ENCODE measurements around the gene GABARAPL2.
"Not testable (repeated sequence)": the region's sequence is repeated elsewhere in the genome, so short reads cannot be mapped to it uniquely, and the experiment has no call there.

Gene GABARAPL2

DNA sequence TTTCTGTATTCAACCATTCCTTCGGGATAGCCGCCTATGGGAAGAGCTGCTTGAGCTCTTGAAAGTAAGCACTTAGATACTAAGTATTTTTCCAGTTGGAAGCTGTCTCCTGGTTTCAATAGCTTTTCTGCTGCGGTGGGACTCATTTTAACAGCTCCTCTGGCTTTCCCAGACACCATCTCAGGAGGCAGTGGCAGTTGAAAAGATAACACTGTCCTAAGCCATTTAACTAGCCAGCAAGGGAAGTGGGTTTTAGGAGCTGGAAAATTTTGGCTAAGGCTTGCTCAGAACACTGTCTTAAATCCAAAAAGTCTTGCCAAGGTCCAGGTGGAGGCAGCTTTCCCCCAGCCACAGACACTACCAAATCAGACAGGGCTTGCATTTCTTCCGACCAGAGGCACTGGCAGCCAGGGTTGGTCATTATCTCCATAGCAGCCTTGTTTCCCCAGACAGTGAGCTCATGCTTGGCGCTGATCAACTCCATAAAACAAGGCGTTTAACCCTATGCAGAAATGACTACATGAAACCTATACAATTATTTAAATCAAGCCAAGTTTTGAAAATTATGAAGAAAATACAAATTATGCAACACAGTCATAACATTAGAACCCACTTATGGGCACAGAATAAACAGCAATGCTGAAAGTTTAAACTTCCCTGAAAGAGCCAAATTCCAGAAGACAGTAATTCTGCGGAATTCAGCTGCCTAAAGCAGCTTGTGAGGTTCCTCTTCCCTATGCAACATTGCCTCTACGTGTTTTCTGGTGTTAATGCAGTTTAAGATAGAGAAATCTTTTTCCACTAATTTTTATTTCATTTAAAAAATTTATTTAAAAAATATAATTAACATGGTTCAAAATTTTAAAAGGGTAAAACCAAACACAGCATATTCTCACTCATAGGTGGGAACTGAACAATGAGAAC, 25.0 kb downstream of the GABARAPL2 start:
- peaks cover 53% of the 10 kb centered on the region for H3K36me3 Mint-ChIP-seq (ENCODE audit: low read depth)
- peaks cover 5% of the 10 kb centered on the region for H3K4me1 Mint-ChIP-seq (ENCODE audit: low read depth)
- H3K27ac Mint-ChIP-seq: peak overlapping the region; percentile 37
- no peak overlapping the region for H3K4me3 Mint-ChIP-seq
- H3K27me3 Mint-ChIP-seq: no peaks in the 10 kb centered on the region
- intact Hi-C loops (cut with micrococcal nuclease): no loop called here
- H3K9me3 Mint-ChIP-seq: no peaks in the 10 kb centered on the region

- H3K4me3 Mint-ChIP-seq; H3K4me1 Mint-ChIP-seq (ENCODE audit: low read depth); H3K27ac Mint-ChIP-seq; intact Hi-C loops (cut with micrococcal nuclease); H3K9me3 Mint-ChIP-seq; H3K27me3 Mint-ChIP-seq: not testable (repeated sequence)
- H3K36me3 Mint-ChIP-seq (ENCODE audit: low read depth): peaks cover 54% of the 10 kb centered on the region
These were observed 25.7 kb downstream of the GABARAPL2 start for GRCh38 chr16:75591927-75592326.

DNA sequence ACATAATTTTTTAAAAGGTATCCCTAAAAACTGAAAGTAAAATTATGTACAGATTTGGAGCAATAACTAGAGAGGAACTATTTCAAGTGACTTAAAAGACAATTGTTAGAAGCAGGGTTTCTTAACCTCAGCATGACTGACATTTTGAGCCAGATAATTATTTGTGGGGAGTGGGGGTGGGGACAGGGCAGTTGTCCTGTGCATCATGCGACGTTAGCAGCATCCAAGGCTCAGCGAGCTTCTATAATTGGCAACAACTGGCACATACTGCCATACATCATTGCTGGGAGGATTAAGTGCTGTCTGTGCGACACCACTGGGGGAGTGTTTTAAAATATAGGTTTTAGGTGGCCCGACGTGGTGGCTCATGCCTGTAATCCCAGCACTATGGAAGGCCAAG, 27.1 kb downstream of the GABARAPL2 start:
- Mint-ChIP-seq H3K36me3 (ENCODE audit: low read depth) (peaks cover 66% of the 10 kb centered on the region), H3K4me1 (ENCODE audit: low read depth) (peaks cover 5% of the 10 kb centered on the region)

GRCh38 chr16:75593825-75594820, 27.9 kb downstream of the GABARAPL2 start:
- H3K4me3 Mint-ChIP-seq: no peak overlapping the region
- intact Hi-C loops (cut with micrococcal nuclease): no loop called here

More for the DNA sequence above, 27.1 kb downstream of the GABARAPL2 start:
- intact Hi-C loops (cut with micrococcal nuclease): no loop called here
- Mint-ChIP-seq H3K27ac (no peak overlapping the region), H3K27me3 (no peaks in the 10 kb centered on the region), H3K9me3 (no peaks in the 10 kb centered on the region), H3K4me3 (no peak overlapping the region)

GRCh38 chr16:75599452-75600277, 33.5 kb downstream of the GABARAPL2 start:
- intact Hi-C loops (cut with micrococcal nuclease): no loop called here
- no peak overlapping the region for H3K4me3 Mint-ChIP-seq
- no peak overlapping the region for H3K27ac Mint-ChIP-seq
- H3K36me3 Mint-ChIP-seq (ENCODE audit: low read depth): peaks cover 86% of the 10 kb centered on the region
- H3K9me3 Mint-ChIP-seq: peaks cover 13% of the 10 kb centered on the region
- H3K27me3 Mint-ChIP-seq: no peaks in the 10 kb centered on the region
- H3K4me1 Mint-ChIP-seq (ENCODE audit: low read depth): peaks cover 1% of the 10 kb centered on the region

More at GRCh38 chr16:75593825-75594820, 27.9 kb downstream of the GABARAPL2 start:
- H3K9me3 Mint-ChIP-seq: no peaks in the 10 kb centered on the region
- H3K27me3 Mint-ChIP-seq: no peaks in the 10 kb centered on the region
- H3K27ac Mint-ChIP-seq: no peak overlapping the region
- peaks cover 61% of the 10 kb centered on the region for H3K36me3 Mint-ChIP-seq (ENCODE audit: low read depth)
- H3K4me1 Mint-ChIP-seq (ENCODE audit: low read depth): peaks cover 5% of the 10 kb centered on the region

- Mint-ChIP-seq H3K27me3 (no peaks in the 10 kb centered on the region), H3K27ac (no peak overlapping the region), H3K4me3 (no peak overlapping the region), H3K4me1 (ENCODE audit: low read depth) (no peaks in the 10 kb centered on the region), H3K9me3 (peaks cover 13% of the 10 kb centered on the region), H3K36me3 (ENCODE audit: low read depth) (peaks cover 90% of the 10 kb centered on the region)
- intact Hi-C loops (cut with micrococcal nuclease): no loop called here
These were observed 37.1 kb downstream of the GABARAPL2 start for GRCh38 chr16:75603241-75603640.

- intact Hi-C loops (cut with micrococcal nuclease): no loop called here
- Mint-ChIP-seq H3K27me3 (no peaks in the 10 kb centered on the region), H3K36me3 (ENCODE audit: low read depth) (peaks cover 95% of the 10 kb centered on the region), H3K4me3 (no peak overlapping the region), H3K9me3 (peaks cover 13% of the 10 kb centered on the region), H3K27ac (no peak overlapping the region), H3K4me1 (ENCODE audit: low read depth) (no peaks in the 10 kb centered on the region)
These were observed 40.3 kb downstream of the GABARAPL2 start for GRCh38 chr16:75606507-75606906.

DNA sequence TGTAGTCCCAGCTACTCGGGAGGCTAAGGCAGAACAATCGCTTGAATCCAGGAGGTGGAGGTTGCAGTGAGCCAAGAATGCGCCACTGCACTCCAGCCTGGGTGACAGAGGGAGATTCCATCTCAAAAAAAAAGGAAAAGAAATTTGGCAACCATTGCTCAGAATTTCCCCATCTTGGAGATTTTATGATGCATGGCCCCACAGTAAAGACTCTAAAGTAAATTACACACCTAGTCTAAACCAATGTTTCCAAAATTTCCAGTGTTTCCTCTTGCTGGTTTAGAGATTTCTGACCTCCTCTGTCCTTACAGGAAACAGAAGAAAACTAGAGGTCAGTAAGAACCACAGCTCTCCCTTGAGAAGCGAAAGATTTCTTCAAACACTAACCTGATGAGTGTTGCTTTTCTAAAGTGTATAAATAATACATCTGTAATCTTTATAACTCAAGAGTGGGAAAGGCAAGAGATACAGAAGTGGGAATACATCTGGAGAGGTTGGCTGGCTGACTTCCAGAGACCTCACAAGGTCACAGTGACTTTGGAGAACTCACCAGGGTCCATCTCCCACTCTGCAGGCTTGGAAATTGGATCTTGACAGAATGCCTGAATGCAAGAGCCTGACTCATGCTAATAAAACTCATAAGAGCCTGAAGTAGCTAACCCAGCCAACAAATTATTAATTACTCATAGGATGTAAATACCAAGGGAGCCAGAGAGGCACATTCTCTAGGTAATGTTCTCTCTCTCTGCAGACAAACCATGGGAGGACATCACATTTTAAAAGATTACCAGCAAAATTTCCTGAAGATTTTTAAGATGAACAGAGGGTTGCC, 48.1 kb downstream of the GABARAPL2 start:
- no peak overlapping the region for H3K4me3 Mint-ChIP-seq
- H3K27ac Mint-ChIP-seq: no peak overlapping the region
- H3K36me3 Mint-ChIP-seq (ENCODE audit: low read depth): peaks cover 100% of the 10 kb centered on the region
- no peaks in the 10 kb centered on the region for H3K9me3 Mint-ChIP-seq
- H3K27me3 Mint-ChIP-seq: no peaks in the 10 kb centered on the region
- intact Hi-C loops (cut with micrococcal nuclease): loop anchor here (5.0 kb wide), 1 partner anchor 38 kb away; no protein-coding TSS in a partner anchor
- no peaks in the 10 kb centered on the region for H3K4me1 Mint-ChIP-seq (ENCODE audit: low read depth)

- intact Hi-C loops (cut with micrococcal nuclease): no loop called here
- Mint-ChIP-seq H3K36me3 (ENCODE audit: low read depth) (peaks cover 99% of the 10 kb centered on the region), H3K27ac (no peak overlapping the region), H3K9me3 (no peaks in the 10 kb centered on the region), H3K4me1 (ENCODE audit: low read depth) (peaks cover 7% of the 10 kb centered on the region), H3K4me3 (no peak overlapping the region), H3K27me3 (no peaks in the 10 kb centered on the region)
These were observed 49.4 kb downstream of the GABARAPL2 start for GRCh38 chr16:75615619-75616018.

DNA sequence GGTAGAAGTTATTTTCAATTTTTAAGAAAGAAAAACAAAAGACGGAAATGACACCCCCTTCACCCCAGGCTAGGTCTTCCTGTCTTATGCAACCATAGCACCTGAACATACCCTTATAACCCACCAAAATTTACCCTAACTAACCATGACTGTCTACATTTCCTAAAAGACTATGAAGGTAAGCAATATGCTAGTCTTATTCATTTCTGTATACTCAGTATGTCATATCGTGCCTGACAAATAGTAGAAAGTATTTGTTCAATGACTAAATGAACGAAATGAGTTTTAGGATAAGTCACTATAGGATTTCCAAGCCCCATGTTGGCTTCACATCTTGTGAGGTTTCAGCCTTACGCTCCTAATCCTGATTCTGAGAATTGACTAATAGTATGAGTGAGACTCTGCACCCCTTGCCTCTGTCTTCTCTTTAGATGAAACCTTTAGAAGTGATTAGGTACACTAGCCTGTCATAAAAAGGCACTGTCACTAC, 50.4 kb downstream of the GABARAPL2 start:
- Mint-ChIP-seq H3K4me1 (ENCODE audit: low read depth) (peaks cover 13% of the 10 kb centered on the region), H3K27ac (no peak overlapping the region)

DNA sequence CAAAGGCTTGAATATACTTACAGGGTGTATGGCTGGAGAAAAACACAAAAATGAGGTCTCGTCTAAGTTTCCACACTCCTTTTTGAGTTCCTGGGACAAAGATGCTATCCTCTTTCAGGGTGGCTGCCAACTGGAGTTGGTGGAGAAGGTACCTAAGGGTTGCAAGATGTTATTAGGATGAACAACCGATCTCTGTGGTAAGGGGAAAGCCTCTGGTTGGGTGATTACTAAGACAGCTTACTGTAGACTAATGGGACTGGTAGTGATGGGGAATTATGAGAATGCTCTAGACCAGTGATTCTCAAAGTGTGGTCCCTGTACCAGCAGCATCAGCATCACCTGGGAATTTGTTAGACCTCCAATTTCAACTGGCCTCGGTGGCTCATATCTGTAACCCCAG, 50.9 kb downstream of the GABARAPL2 start:
- intact Hi-C loops (cut with micrococcal nuclease): no loop called here
- Mint-ChIP-seq H3K4me1 (ENCODE audit: low read depth) (peaks cover 17% of the 10 kb centered on the region), H3K36me3 (ENCODE audit: low read depth) (peaks cover 86% of the 10 kb centered on the region), H3K27ac (no peak overlapping the region), H3K4me3 (no peak overlapping the region), H3K27me3 (no peaks in the 10 kb centered on the region), H3K9me3 (no peaks in the 10 kb centered on the region)

More for the DNA sequence above, 50.4 kb downstream of the GABARAPL2 start:
- Mint-ChIP-seq H3K9me3 (no peaks in the 10 kb centered on the region), H3K27me3 (no peaks in the 10 kb centered on the region), H3K36me3 (ENCODE audit: low read depth) (peaks cover 91% of the 10 kb centered on the region), H3K4me3 (no peak overlapping the region)
- intact Hi-C loops (cut with micrococcal nuclease): no loop called here

DNA sequence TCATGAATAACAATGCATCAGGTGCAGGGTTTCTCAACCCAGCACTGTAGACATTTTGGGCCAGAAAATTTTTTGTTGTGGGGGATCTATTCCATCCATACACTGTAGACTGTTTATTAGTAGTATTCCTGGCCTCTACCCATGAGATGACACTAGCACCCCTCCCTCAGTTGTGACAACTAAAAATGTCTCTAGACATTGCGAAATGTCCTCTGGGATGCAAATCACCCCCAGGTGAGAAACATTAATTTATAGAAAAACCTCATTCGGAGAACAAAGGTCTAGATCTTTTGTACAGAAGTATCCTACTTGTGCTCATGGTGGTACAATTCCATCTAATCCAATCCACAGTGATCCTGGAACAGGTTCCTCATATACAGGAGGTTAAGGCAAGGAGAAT, 52.6 kb downstream of the GABARAPL2 start:
- Mint-ChIP-seq H3K4me3 (no peak overlapping the region), H3K4me1 (ENCODE audit: low read depth) (peaks cover 17% of the 10 kb centered on the region), H3K27ac (no peak overlapping the region), H3K36me3 (ENCODE audit: low read depth) (peaks cover 75% of the 10 kb centered on the region), H3K9me3 (no peaks in the 10 kb centered on the region), H3K27me3 (no peaks in the 10 kb centered on the region)
- intact Hi-C loops (cut with micrococcal nuclease): no loop called here
